K562 (cell line): Measurements from ENCODE around the gene RNU6-1. TPM values are rescaled to one million over a fixed set of nuclear protein-coding genes. Genes with fewer than 3 reads are reported as not detected.

Experiments
- ATAC-seq: fragments of 200-7000 bp; cut with Tn5 transposase; 3 replicates; pipeline ENCODE4 v1.9.1; 2020; ENCODE audit warnings: moderate library complexity
- BruUV-seq: library from RNA; stranded (reverse); fragments of 400-500 nt; replicated peaks from 2 replicates; lab custom pipeline; 2021; lab: Mats Ljungman, UMichigan
- CTCF ChIA-PET: fragments of 300-600 bp; formaldehyde crosslinking; extraction: SDS; loops from one replicate; lab custom pipeline; 2021; ENCODE audit warnings: low intra/inter-chr PET ratio; lab: Yijun Ruan, JAX
- POLR2A ChIA-PET: fragments of 300-600, 350-650 bp; sonication (Branson Sonifier 250); formaldehyde crosslinking; extraction: SDS; loops from one replicate; lab custom pipeline; 2021; ENCODE audit warnings: antibody characterized with exemption, inconsistent platforms; lab: Yijun Ruan, JAX
- DNase-seq, 4 experiments: peaks; one replicate each; pipeline versions ENCODE4 v3.0.0 to v3.0.0-alpha.2; 2011 to 2018; ENCODE audit warnings: low spot score in 3 of 4, mixed read lengths in 3 of 4; ENCODE audit errors: extremely low read depth in 1 of 4
- FAIRE-seq: peaks from 2 replicates; lab custom pipeline; 2011; peaks lifted over from hg19 to GRCh38; lab: Jason Lieb, UNC
- H2AFZ ChIP-seq: 2 replicates; pipeline ENCODE4 v1.6.0; 2011; ENCODE audit warnings: low read depth, low read length, control low read depth, inconsistent platforms
- H3K27ac ChIP-seq: fragments of 200-600 bp; 3 replicates; pipeline ENCODE4 v1.8.0; 2011; ENCODE audit warnings: low read depth, mild to moderate bottlenecking, control low read depth, inconsistent platforms, low read length, moderate library complexity, mixed read lengths; ENCODE audit errors: extremely low read depth
- H3K27me3 ChIP-seq, 2 experiments: fragments of 300-600 bp in 1 of 2; 2 replicates in 1 of 2; 3 replicates in 1 of 2; pipeline versions ENCODE4 v1.6.0 to v1.8.0; 2011; ENCODE audit warnings: inconsistent platforms in 2 of 2, low read length in 2 of 2, mild to moderate bottlenecking in 1 of 2, mixed read lengths in 1 of 2, moderate library complexity in 1 of 2; ENCODE audit not compliant: control insufficient read depth in 2 of 2, insufficient read depth in 2 of 2
- H3K36me3 ChIP-seq: fragments of 300-600 bp; 3 replicates; pipeline ENCODE4 v1.8.0; 2011; ENCODE audit warnings: mild to moderate bottlenecking, low read length, inconsistent platforms; ENCODE audit not compliant: control insufficient read depth, insufficient read depth
- H3K4me1 ChIP-seq, 2 experiments: fragments of 200-600 bp in 1 of 2; replicated peaks in 1 of 2; 2 replicates in 1 of 2; 3 replicates in 1 of 2; pipeline versions ENCODE4 v1.5.1 to v1.8.0; 2011; ENCODE audit warnings: inconsistent platforms in 2 of 2, low read length in 2 of 2, mild to moderate bottlenecking in 1 of 2, mixed read lengths in 1 of 2, moderate library complexity in 1 of 2; ENCODE audit not compliant: control insufficient read depth in 2 of 2, insufficient read depth in 2 of 2
- H3K4me2 ChIP-seq: 2 replicates; pipeline ENCODE4 v1.6.1; 2011; ENCODE audit warnings: low read length, control low read depth, inconsistent platforms, mixed read lengths; ENCODE audit not compliant: insufficient read depth
- H3K4me3 ChIP-seq: fragments of 200-600 bp; sonication (generic), shearing (Covaris generic); 2 replicates; pipeline ENCODE4 v1.5.1; 2016; ENCODE audit warnings: control low read depth, inconsistent platforms
- H3K79me2 ChIP-seq: fragments of 200-600 bp; 3 replicates; pipeline ENCODE4 v1.8.0; 2011; ENCODE audit warnings: low read length, inconsistent platforms; ENCODE audit not compliant: control insufficient read depth, insufficient read depth
- H3K9ac ChIP-seq, 2 experiments: 2 replicates each; pipeline versions ENCODE4 v1.6.0 to v1.6.1; 2011; ENCODE audit warnings: low read depth in 2 of 2, low read length in 2 of 2, control low read depth in 1 of 2, inconsistent platforms in 1 of 2, mild to moderate bottlenecking in 1 of 2, mixed read lengths in 1 of 2; ENCODE audit not compliant: insufficient read depth in 1 of 2
- H3K9me1 ChIP-seq: one replicate; pipeline ENCODE4 v1.6.0; 2011; ENCODE audit warnings: inconsistent platforms, mild to moderate bottlenecking, low read length, moderate library complexity; ENCODE audit not compliant: control insufficient read depth, insufficient read depth
- H3K9me3 ChIP-seq: replicated peaks from 2 replicates; pipeline ENCODE4 v1.5.1; 2011; ENCODE audit warnings: low read depth, low read length, inconsistent platforms; ENCODE audit not compliant: control insufficient read depth, insufficient read depth
- H4K20me1 ChIP-seq: replicated peaks from 2 replicates; pipeline ENCODE4 v1.6.1; 2011; ENCODE audit warnings: low read length, inconsistent platforms, mixed read lengths; ENCODE audit not compliant: control insufficient read depth, insufficient read depth
- MEIS2 ChIP-seq: fragments of 450-650 bp; IDR thresholded peaks from 2 replicates; pipeline ENCODE4 v1.6.1; 2014; ENCODE audit warnings: mild to moderate bottlenecking; ENCODE audit not compliant: partially characterized antibody
- PRDM10 ChIP-seq: fragments of 450-650 bp; IDR thresholded peaks from 2 replicates; pipeline ENCODE4 v1.6.1; 2018; ENCODE audit not compliant: partially characterized antibody
- in situ Hi-C: fragments of 300-500 bp; cut with MboI; formaldehyde crosslinking; loops from 4 replicates; pipeline ENCODE4 v1.15.0; 2018; ENCODE audit warnings: inconsistent platforms, mixed read lengths
- intact Hi-C: fragments of 100-400 bp; cut with micrococcal nuclease; formaldehyde crosslinking; loops from 2 replicates; pipeline ENCODE4 v1.14.2; 2022
- polyA plus RNA-seq, 8 experiments: library from polyadenylated mRNA; depleted of rRNA in 4 of 8; stranded (reverse) in 5 of 8; unstranded in 3 of 8; fragments of >200 nt; fragmentation: Nextera tagmentation in 2 of 8; fragmentation: Illumina TruSeq in 1 of 8; extraction: Ambion mirVana in 2 of 8; extraction: Trizol in 1 of 8; gene quantifications; 2 replicates each; pipeline versions ENCODE4 v1.2.1 to v1.2.3, GENCODE V29; 2011 to 2014; ENCODE audit warnings: inconsistent platforms in 1 of 8, missing spikeins in 1 of 8
- total RNA-seq, 7 experiments: library from RNA; depleted of rRNA in 6 of 7; stranded (reverse); fragments of >200 nt in 6 of 7; fragmentation: Illumina TruSeq in 2 of 7; extraction: Trizol in 2 of 7; gene quantifications; 2 replicates each; pipeline versions ENCODE4 v1.2.1 to v1.2.3, GENCODE V29; 2011 to 2021; ENCODE audit warnings: low replicate concordance in 1 of 7

Gene RNU6-1
- total and polyA plus RNA-seq, 9 of the 15 experiments (the other 6 are each of a cell fraction or from before 2014, with no cell fraction given): not detected

DNA sequence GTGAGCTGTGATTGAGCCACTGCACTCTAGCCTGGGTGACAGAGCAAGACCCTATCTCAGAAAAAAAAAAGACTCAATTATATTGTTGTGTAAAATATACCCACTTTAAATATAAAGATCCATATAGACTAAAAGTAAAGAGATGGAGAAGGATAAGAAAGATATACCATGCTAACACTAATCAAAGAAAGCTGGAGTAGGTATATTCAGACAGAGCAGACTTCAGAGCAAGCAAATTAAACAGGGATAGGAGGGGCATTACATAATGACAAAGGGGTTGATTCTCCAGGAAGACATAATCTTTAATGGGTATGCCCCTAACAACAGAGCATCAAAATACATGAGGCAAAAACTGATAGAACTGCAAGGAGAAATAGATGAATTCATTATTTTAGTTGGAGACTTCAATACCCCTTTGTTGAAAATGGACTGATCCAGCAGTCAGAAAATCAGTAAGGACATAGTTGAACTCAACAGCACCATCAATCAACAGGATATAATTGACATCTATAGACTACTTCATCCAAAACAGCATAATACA is 31.1 kb upstream of the RNU6-1 start:
- Histone ChIP-seq H3K9me3 (no peaks in the 10 kb centered on the region; the same call in 1 of the 2 replicates), H3K4me2 (no peak overlapping the region), H3K36me3 (no peaks in the 10 kb centered on the region)
- no TSS peak for BruUV-seq
- peak; percentile 97 for TF ChIP-seq PRDM10
- no peak for TF ChIP-seq MEIS2
- TF ChIP-seq, all 486 proteins: peak for 1
- no peak for DNase-seq
- Histone ChIP-seq H2AFZ (no peak overlapping the region), H3K79me2 (no peaks in the 10 kb centered on the region), H3K27me3 (no peaks in the 10 kb centered on the region), H4K20me1 (no peaks in the 10 kb centered on the region), H3K9ac (no peak overlapping the region), H3K4me3 (no peak overlapping the region), H3K9me1 (no peaks in the 10 kb centered on the region), H3K4me1 (no peaks in the 10 kb centered on the region), H3K27ac (no peak overlapping the region)
- FAIRE-seq: no peak
- ChIA-PET POLR2A (interaction anchor here (1.1 kb wide), 2 partner anchors 9 to 12 kb away, joined by 3 to 4 read pairs; no protein-coding TSS in a partner anchor), CTCF (no interaction called here)
- no peak for ATAC-seq
- in situ Hi-C loops (no loop called here), intact Hi-C loops (no loop called here)
